Esophagus muscularis mucosa (tissue), 3 donors: Measurements from ENCODE around the gene SHPK.

Experiments
- EP300 ChIP-seq: sonication (generic); formaldehyde crosslinking; IDR thresholded peaks from one replicate; pipeline ENCODE4 v1.6.1; 2017; ENCODE audit warnings: antibody characterized with exemption
- POLR2AphosphoS5 ChIP-seq, 2 donors: sonication (generic); formaldehyde crosslinking; IDR thresholded peaks; one replicate each; pipeline ENCODE4 v1.6.1; 2017; ENCODE audit warnings: antibody characterized with exemption in 2 of 2

- TF ChIP-seq EP300 (no peak), POLR2AphosphoS5 (IDR thresholded peaks at IDR 0.05) (no peak)
Measured at GRCh38 chr17:3609689-3610088, 26.4 kb downstream of the SHPK start.
